SK-N-SH (cell line): ENCODE data around the gene PDE9A. TPM values are rescaled to one million over a fixed set of nuclear protein-coding genes. Genes with fewer than 3 reads are reported as not detected.
"Not testable (repeated sequence)": the region's sequence is repeated elsewhere in the genome, so short reads cannot be mapped to it uniquely, and the experiment has no call there.

Experiments used
- CTCF ChIA-PET: fragments of 300-600, 350-600 bp; formaldehyde crosslinking; extraction: SDS; loops from one replicate; lab custom pipeline; 2021; lab: Yijun Ruan, JAX
- POLR2A ChIA-PET: fragments of 350-600 bp; sonication (Branson Sonifier 250); formaldehyde crosslinking; extraction: SDS; loops from one replicate; lab custom pipeline; 2020; ENCODE audit warnings: antibody characterized with exemption, inconsistent platforms; lab: Yijun Ruan, JAX
- DNase-seq: peaks from one replicate; pipeline ENCODE4 v3.0.0; 2012
- H2AFZ ChIP-seq: fragments of 200-600 bp; sonication (generic); 2 replicates; pipeline ENCODE4 v1.8.1; 2016; ENCODE audit warnings: antibody characterized with exemption, mild to moderate bottlenecking, low read depth
- H3F3A ChIP-seq: fragments of 200-600 bp; sonication (generic); replicated peaks from 2 replicates; pipeline ENCODE3; 2016; ENCODE audit warnings: antibody characterized with exemption, mild to moderate bottlenecking; ENCODE audit not compliant: insufficient read depth
- H3K27ac ChIP-seq, 2 experiments: fragments of 200-500 bp in 1 of 2; fragments of 200-600 bp in 1 of 2; sonication (Bioruptor generic) in 1 of 2; sonication (generic), shearing (Covaris generic) in 1 of 2; 2 replicates each; pipeline versions ENCODE4 v1.5.1 to v1.6.1; 2014 to 2016; ENCODE audit warnings: low read depth in 2 of 2, inconsistent platforms in 1 of 2, low read length in 1 of 2, mild to moderate bottlenecking in 1 of 2, mixed read lengths in 1 of 2
- H3K27me3 ChIP-seq: fragments of 200-600 bp; sonication (generic), shearing (Covaris generic); 2 replicates; pipeline ENCODE4 v1.6.1; 2016; ENCODE audit warnings: mixed run types; ENCODE audit not compliant: insufficient read depth
- H3K36me3 ChIP-seq, 2 experiments: fragments of 200-500 bp in 1 of 2; fragments of 200-600 bp in 1 of 2; sonication (Bioruptor generic) in 1 of 2; sonication (generic) in 1 of 2; replicated peaks in 1 of 2; 2 replicates each; pipeline versions ENCODE3 to v1.5.1; 2014 to 2016; ENCODE audit warnings: low read length in 1 of 2, mild to moderate bottlenecking in 1 of 2; ENCODE audit not compliant: insufficient read depth in 2 of 2, control insufficient read depth in 1 of 2
- H3K4me1 ChIP-seq, 2 experiments: fragments of 200-500 bp in 1 of 2; fragments of 200-600 bp in 1 of 2; sonication (Bioruptor generic) in 1 of 2; sonication (generic), shearing (Covaris generic) in 1 of 2; 2 replicates each; pipeline versions ENCODE4 v1.5.1 to v1.6.1; 2014 to 2016; ENCODE audit warnings: low read depth in 1 of 2, low read length in 1 of 2, mixed run types in 1 of 2; ENCODE audit not compliant: insufficient read depth in 2 of 2, control insufficient read depth in 1 of 2
- H3K4me2 ChIP-seq: fragments of 200-600 bp; sonication (generic), shearing (Covaris generic); 2 replicates; pipeline ENCODE4 v1.6.1; 2017; ENCODE audit warnings: mixed run types
- H3K4me3 ChIP-seq, 2 experiments: fragments of 200-500 bp in 1 of 2; fragments of 200-600 bp in 1 of 2; sonication (Bioruptor generic) in 1 of 2; sonication (generic), shearing (Covaris generic) in 1 of 2; 2 replicates each; pipeline versions ENCODE4 v1.5.1 to v1.8.1; 2014 to 2016; ENCODE audit warnings: low read depth in 2 of 2, inconsistent platforms in 1 of 2, low read length in 1 of 2, mild to moderate bottlenecking in 1 of 2, mixed read lengths in 1 of 2, moderate library complexity in 1 of 2
- H3K79me2 ChIP-seq: fragments of 200-600 bp; sonication (generic); 2 replicates; pipeline ENCODE4 v1.8.1; 2017; ENCODE audit warnings: mild to moderate bottlenecking; ENCODE audit not compliant: insufficient read depth
- H3K9ac ChIP-seq: fragments of 200-600 bp; sonication (generic); 2 replicates; pipeline ENCODE4 v1.6.1; 2017; ENCODE audit warnings: mixed run types
- H3K9me2 ChIP-seq: fragments of 200-600 bp; sonication (generic); 2 replicates; pipeline ENCODE4 v1.6.1; 2017; ENCODE audit warnings: mixed run types
- H3K9me3 ChIP-seq: fragments of 200-600 bp; sonication (generic); 2 replicates; pipeline ENCODE4 v1.6.1; 2017; ENCODE audit warnings: mixed run types, mild to moderate bottlenecking, moderate library complexity
- H4K20me1 ChIP-seq: fragments of 200-600 bp; sonication (generic); 2 replicates; pipeline ENCODE4 v1.6.1; 2017; ENCODE audit warnings: mild to moderate bottlenecking, mixed run types; ENCODE audit not compliant: insufficient read depth
- CHD2 ChIP-seq: fragments of 150-350 bp; IDR thresholded peaks from 2 replicates; pipeline ENCODE4 v1.6.1; 2018; ENCODE audit warnings: low read length; ENCODE audit not compliant: partially characterized antibody
- CTCF ChIP-seq: fragments of 200-600 bp; sonication (generic); IDR thresholded peaks from 2 replicates; pipeline ENCODE4 v1.6.1; 2017; ENCODE audit warnings: antibody characterized with exemption, mild to moderate bottlenecking, moderate library complexity
- EZH2phosphoT487 ChIP-seq: fragments of 200-600 bp; sonication (generic); IDR thresholded peaks from 2 replicates; pipeline ENCODE4 v1.6.1; 2017; ENCODE audit warnings: low read depth, mixed run types, mild to moderate bottlenecking, antibody characterized with exemption, moderate library complexity, borderline replicate concordance
- FOSL2 ChIP-seq: IDR thresholded peaks from 2 replicates; pipeline ENCODE4 v1.4.0; 2012; ENCODE audit warnings: low read depth, mild to moderate bottlenecking, moderate library complexity, borderline replicate concordance
- IRF3 ChIP-seq: fragments of 150-350 bp; IDR thresholded peaks from 2 replicates; pipeline ENCODE4 v1.6.1; 2016; ENCODE audit warnings: mild to moderate bottlenecking, low read depth, low read length
- MAX ChIP-seq: IDR thresholded peaks from 2 replicates; pipeline ENCODE4 v1.4.0; 2012; ENCODE audit warnings: low read depth
- MXI1 ChIP-seq: IDR thresholded peaks from 2 replicates; pipeline ENCODE4 v1.6.1; 2012; ENCODE audit warnings: mild to moderate bottlenecking, low read depth, low read length, improper control_type of control experiment
- NRF1 ChIP-seq: IDR thresholded peaks from 2 replicates; pipeline ENCODE4 v1.6.1; 2012; ENCODE audit warnings: low read depth, mild to moderate bottlenecking, low read length
- POLR2AphosphoS5 ChIP-seq: IDR thresholded peaks from 2 replicates; pipeline ENCODE4 v1.6.1; 2012; ENCODE audit warnings: low read depth, low read length
- RCOR1 ChIP-seq: fragments of 150-350 bp; IDR thresholded peaks from 2 replicates; pipeline ENCODE4 v1.6.1; 2017; ENCODE audit warnings: antibody characterized with exemption, low read length
- SIN3A ChIP-seq: IDR thresholded peaks from 2 replicates; pipeline ENCODE4 v1.6.1; 2012; ENCODE audit warnings: low read depth, mild to moderate bottlenecking, low read length, moderate library complexity, borderline replicate concordance
- SMC3 ChIP-seq: IDR thresholded peaks from 2 replicates; pipeline ENCODE4 v1.6.1; 2012; ENCODE audit warnings: low read depth, low read length, improper control_type of control experiment
- USF1 ChIP-seq: IDR thresholded peaks from 2 replicates; pipeline ENCODE4 v1.4.0; 2012; ENCODE audit warnings: low read depth, borderline replicate concordance
- WGBS: methylation state at CpG from one replicate; pipeline ENCODE4 v1.1.6; 2017; ENCODE audit warnings: low lambda C conversion rate; 5-methylcytosine and 5-hydroxymethylcytosine counted together
- polyA plus RNA-seq, 3 experiments: library from polyadenylated mRNA; depleted of rRNA; stranded (reverse); fragments of >200 nt; gene quantifications; 2 replicates each; pipeline ENCODE4 v1.2.3, GENCODE V29; 2012
- TF ChIP-seq, protein P1 (sequence below): fragments of 150-350 bp; IDR thresholded peaks from 2 replicates; pipeline ENCODE4 v1.6.1; 2017; ENCODE audit warnings: antibody characterized with exemption, low read length, low read depth, borderline replicate concordance

The PDE9A gene
- polyA plus RNA-seq, 1 of the 3 experiments (the other 2 are of a cell fraction) = 0.28 TPM

DNA sequence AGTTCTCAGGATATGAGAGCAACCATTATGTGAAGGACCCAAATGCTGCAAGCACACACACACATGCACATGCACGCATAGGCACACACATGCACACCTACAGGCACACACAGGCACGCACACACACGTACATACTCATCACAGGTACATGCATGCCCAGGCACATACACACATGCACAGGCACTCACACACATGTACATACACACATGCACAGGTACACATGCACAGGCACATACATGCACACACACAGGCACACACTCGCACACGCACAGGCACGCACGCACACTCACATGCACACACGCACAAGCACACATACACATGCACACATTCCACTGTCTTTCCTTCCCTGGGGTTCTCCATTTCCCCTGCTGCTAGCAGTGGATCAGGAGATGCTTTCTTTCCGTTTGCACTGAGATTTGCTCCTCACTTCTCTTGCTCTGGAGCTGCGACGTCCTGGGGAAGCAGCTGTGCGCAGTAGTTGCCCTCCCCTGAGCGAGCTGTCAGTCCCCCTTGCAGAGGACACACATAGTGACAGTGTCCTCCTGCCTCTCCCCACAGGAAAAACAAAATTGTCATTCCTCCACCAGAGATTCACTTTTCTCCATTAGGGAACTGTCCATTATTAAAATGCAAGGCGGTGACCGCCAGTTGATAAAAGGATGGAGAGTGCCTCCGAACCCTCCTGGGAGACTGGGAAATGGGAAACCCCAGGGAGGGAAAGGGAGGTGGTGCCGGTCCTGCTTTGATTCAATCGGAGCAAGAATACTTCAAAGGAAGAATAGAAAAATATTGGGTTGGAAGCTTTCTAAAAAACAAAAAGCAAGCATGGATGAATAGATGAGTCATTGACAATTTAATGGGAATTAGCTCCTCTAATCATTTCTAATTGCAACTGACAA is 156.4 kb downstream of the PDE9A start (continued):
- TF ChIP-seq IRF3 = no peak
- TF ChIP-seq NRF1 = no peak
- TF ChIP-seq RCOR1 = no peak
- no peak for TF ChIP-seq POLR2AphosphoS5
- TF ChIP-seq, protein P1, sequence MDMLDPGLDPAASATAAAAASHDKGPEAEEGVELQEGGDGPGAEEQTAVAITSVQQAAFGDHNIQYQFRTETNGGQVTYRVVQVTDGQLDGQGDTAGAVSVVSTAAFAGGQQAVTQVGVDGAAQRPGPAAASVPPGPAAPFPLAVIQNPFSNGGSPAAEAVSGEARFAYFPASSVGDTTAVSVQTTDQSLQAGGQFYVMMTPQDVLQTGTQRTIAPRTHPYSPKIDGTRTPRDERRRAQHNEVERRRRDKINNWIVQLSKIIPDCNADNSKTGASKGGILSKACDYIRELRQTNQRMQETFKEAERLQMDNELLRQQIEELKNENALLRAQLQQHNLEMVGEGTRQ = no peak
- TF ChIP-seq CTCF = no peak

DNA sequence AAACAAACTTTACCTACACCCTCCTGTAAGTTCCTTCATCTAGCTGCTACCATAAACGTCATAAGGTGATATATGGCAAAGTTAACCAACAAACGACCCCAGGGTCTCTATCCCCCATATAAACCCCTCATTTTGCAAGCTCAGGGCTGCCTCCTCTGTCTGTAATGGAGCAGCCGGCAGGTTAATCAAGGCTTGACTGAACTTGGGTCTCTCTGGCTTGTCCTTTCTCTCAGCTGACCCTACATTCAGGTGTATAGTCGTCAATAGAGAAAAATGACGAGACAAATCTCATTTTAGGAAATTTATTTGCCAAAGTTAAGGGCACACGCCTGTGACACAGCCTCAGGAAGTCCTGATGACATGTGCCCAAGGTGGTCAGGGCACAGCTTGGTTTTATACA is 158.5 kb downstream of the PDE9A start:
- H3K27me3 ChIP-seq = no peaks in the 10 kb centered on the region
- 14% methylated on average over 6 of the region's 6 CpGs for WGBS
- no peak overlapping the region for H3K4me2 ChIP-seq
- H2AFZ ChIP-seq = no peak overlapping the region
- H4K20me1 ChIP-seq = no peaks in the 10 kb centered on the region
- no peaks in the 10 kb centered on the region for H3F3A ChIP-seq
- TF ChIP-seq MXI1 (no peak), SMC3 (no peak), USF1 (no peak), FOSL2 (no peak), MAX (no peak), EZH2phosphoT487 (no peak), SIN3A (no peak), CHD2 (no peak)
- ChIA-PET CTCF (interaction anchor here (1.7 kb wide), 1 partner anchor 219 kb away, joined by 6 read pairs; no protein-coding TSS in a partner anchor), POLR2A (no interaction called here)
- H3K79me2 ChIP-seq = no peaks in the 10 kb centered on the region
- H3K9me3 ChIP-seq = peaks cover 4% of the 10 kb centered on the region; the same call in 1 of the 2 replicates
- no peaks in the 10 kb centered on the region for H3K9me2 ChIP-seq
- H3K27ac ChIP-seq = no peak overlapping the region
- H3K9ac ChIP-seq = no peak overlapping the region
- no peaks in the 10 kb centered on the region for H3K4me1 ChIP-seq
- DNase-seq = no peak
- H3K4me3 ChIP-seq = no peak overlapping the region
- H3K36me3 ChIP-seq = no peaks in the 10 kb centered on the region

GRCh38 chr21:42812528-42813241 is 159.3 kb downstream of the PDE9A start:
- H3K9ac ChIP-seq, POLR2A ChIA-PET, H3K27ac ChIP-seq, DNase-seq, H3K9me2 ChIP-seq, H3K27me3 ChIP-seq, H4K20me1 ChIP-seq, H3F3A ChIP-seq, H3K79me2 ChIP-seq, H3K36me3 ChIP-seq, H3K4me2 ChIP-seq, H3K4me3 ChIP-seq, H3K4me1 ChIP-seq, H2AFZ ChIP-seq, H3K9me3 ChIP-seq: not testable (repeated sequence)
- WGBS = 25% methylated on average over 5 of the region's 5 CpGs
- CTCF ChIA-PET = interaction anchor here (0.7 to 1.2 kb wide), 3 partner anchors 9 to 229 kb away, joined by 3 read pairs; no protein-coding TSS in a partner anchor
